ENCODE data around the gene ZSWIM5.

DNA sequence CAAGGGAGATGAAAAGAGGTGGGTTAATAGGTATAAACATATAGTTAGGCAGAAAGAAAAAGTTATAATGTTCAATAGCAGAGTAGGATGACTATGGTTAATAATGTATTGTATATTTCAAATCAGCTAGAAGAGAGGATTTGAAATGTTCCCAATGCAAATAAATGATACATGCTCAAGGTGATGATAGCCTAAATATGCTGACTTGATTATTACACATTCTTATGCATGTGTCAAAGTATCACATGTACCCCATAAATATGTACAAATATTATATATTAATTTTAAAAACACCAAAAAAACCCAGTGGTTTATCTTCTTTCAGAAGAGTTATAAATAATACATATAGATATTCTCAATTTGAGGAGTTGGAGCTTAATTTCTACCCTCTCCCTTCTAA, 38.3 kb upstream of the ZSWIM5 start:
- TF ChIP-seq, protein P1, sequence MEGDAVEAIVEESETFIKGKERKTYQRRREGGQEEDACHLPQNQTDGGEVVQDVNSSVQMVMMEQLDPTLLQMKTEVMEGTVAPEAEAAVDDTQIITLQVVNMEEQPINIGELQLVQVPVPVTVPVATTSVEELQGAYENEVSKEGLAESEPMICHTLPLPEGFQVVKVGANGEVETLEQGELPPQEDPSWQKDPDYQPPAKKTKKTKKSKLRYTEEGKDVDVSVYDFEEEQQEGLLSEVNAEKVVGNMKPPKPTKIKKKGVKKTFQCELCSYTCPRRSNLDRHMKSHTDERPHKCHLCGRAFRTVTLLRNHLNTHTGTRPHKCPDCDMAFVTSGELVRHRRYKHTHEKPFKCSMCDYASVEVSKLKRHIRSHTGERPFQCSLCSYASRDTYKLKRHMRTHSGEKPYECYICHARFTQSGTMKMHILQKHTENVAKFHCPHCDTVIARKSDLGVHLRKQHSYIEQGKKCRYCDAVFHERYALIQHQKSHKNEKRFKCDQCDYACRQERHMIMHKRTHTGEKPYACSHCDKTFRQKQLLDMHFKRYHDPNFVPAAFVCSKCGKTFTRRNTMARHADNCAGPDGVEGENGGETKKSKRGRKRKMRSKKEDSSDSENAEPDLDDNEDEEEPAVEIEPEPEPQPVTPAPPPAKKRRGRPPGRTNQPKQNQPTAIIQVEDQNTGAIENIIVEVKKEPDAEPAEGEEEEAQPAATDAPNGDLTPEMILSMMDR (IDR thresholded peaks at IDR 0.05): no peak
- no peak for TF ChIP-seq EZH2 (IDR thresholded peaks at IDR 0.05; ENCODE audit: borderline replicate concordance, insufficient read depth, low read depth, low read length, poor library complexity, severe bottlenecking)
